Thymus (tissue), 11 donors: ENCODE results near the gene IL6. TPM values are rescaled to one million over a fixed set of nuclear protein-coding genes. Genes with fewer than 3 reads are reported as not detected.
"Not testable (repeated sequence)": the region's sequence is repeated elsewhere in the genome, so short reads cannot be mapped to it uniquely, and the experiment has no call there.

Source experiments
- DNase-seq, 9 donors: peaks; one replicate each; pipeline ENCODE4 v3.0.0-alpha.2; 2013; ENCODE audit warnings: low spot score in 9 of 9, low read depth in 6 of 9, missing footprints in 1 of 9
- H3K27ac ChIP-seq, 2 donors: one replicate each; pipeline ENCODE4 v1.5.1; 2013; ENCODE audit warnings: control low read depth in 1 of 2, low read depth in 1 of 2, low read length in 1 of 2, mild to moderate bottlenecking in 1 of 2, moderate library complexity in 1 of 2
- H3K27me3 ChIP-seq, 2 donors: one replicate each; pipeline ENCODE4 v1.5.1; 2013; ENCODE audit warnings: low read length in 1 of 2; ENCODE audit not compliant: control insufficient read depth in 2 of 2, insufficient read depth in 1 of 2
- H3K36me3 ChIP-seq, 2 donors: one replicate each; pipeline ENCODE4 v1.5.1; 2013; ENCODE audit warnings: low read length in 1 of 2, mild to moderate bottlenecking in 1 of 2, moderate library complexity in 1 of 2; ENCODE audit not compliant: control insufficient read depth in 2 of 2, insufficient read depth in 2 of 2
- H3K4me1 ChIP-seq, 2 donors: one replicate each; pipeline ENCODE4 v1.5.1; 2013; ENCODE audit warnings: low read length in 2 of 2; ENCODE audit not compliant: control insufficient read depth in 2 of 2, insufficient read depth in 2 of 2
- H3K4me3 ChIP-seq, 2 donors: one replicate each; pipeline ENCODE4 v1.5.1; 2013; ENCODE audit warnings: low read length in 2 of 2, control low read depth in 1 of 2, mild to moderate bottlenecking in 1 of 2
- H3K9me3 ChIP-seq, 2 donors: one replicate each; pipeline ENCODE4 v1.5.1; 2013; ENCODE audit warnings: low read length in 1 of 2, mild to moderate bottlenecking in 1 of 2; ENCODE audit not compliant: control insufficient read depth in 2 of 2, insufficient read depth in 1 of 2
- WGBS: extraction: QIAGEN DNeasy Blood & Tissue Kit; methylation state at CpG from one replicate; pipeline ENCODE4 v1.1.7; 2013; 5-methylcytosine and 5-hydroxymethylcytosine counted together
- polyA plus RNA-seq: library from polyadenylated mRNA; stranded (reverse); fragments of 200-250 nt; gene quantifications from one replicate; pipeline ENCODE4 v1.2.3, GENCODE V29; 2013
- total RNA-seq: library from RNA; stranded (reverse); fragments of 120-200 nt; gene quantifications from one replicate; pipeline ENCODE4 v1.2.4, GENCODE V29; 2013
- donor health status: healthy.

The IL6 gene
- total and polyA plus RNA-seq, 2 donors: 0.24 to 3.5 TPM

- not testable (repeated sequence) for H3K36me3 ChIP-seq, H3K27ac ChIP-seq, H3K27me3 ChIP-seq, H3K9me3 ChIP-seq, DNase-seq, H3K4me3 ChIP-seq, H3K4me1 ChIP-seq
- WGBS: 95% methylated on average over 8 of the region's 10 CpGs
These were observed 23.7 kb upstream of the IL6 start for GRCh38 chr7:22703107-22703855.

GRCh38 chr7:22703978-22704610 is 22.9 kb upstream of the IL6 start:
- WGBS: 94% methylated on average over 17 of the region's 17 CpGs
- H3K9me3 ChIP-seq, H3K4me1 ChIP-seq, DNase-seq, H3K36me3 ChIP-seq, H3K4me3 ChIP-seq, H3K27me3 ChIP-seq, H3K27ac ChIP-seq: not testable (repeated sequence)

DNA sequence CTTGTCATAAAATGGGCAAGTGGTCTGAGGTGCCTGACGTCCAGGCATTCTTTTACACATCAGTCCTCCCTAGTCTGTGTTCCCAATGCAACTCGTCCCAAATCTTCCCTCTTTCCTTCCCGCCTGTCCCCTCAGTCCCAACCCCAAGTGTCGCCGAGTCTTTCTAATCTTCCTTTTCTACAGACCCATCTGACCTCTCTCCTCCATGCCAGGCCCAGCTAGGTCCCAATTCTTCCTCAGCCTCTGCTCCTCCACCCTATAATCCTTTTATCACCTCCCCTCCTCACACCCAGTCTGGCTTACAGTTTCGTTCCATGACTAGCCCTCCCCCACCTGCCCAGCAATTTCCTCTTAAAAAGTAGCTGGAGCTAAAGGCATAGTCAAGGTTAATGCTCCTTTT is 22.3 kb upstream of the IL6 start:
- H3K9me3 ChIP-seq, H3K27ac ChIP-seq, H3K4me3 ChIP-seq, H3K36me3 ChIP-seq, DNase-seq, H3K27me3 ChIP-seq, H3K4me1 ChIP-seq: not testable (repeated sequence)
- WGBS: 94% methylated on average over 6 of the region's 6 CpGs

DNA sequence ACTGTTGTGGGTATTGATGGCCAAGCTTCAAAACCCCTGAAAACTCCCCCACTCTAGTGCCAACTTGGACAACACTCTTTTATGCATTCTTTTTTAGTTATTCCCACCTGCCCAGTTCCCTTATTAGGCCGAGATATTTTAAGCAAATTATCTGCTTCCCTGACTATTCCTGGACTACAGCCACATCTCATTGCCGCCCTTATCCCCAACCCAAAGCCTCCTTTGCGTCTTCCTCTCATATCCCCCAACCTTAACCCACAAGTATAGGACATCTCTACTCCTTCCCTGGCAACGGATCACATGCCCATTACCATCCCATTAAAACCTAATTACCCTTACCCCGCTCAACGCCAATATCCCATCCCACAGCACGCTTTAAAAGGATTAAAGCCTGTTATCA is 21.1 kb upstream of the IL6 start:
- H3K27me3 ChIP-seq, H3K9me3 ChIP-seq, H3K4me3 ChIP-seq, DNase-seq, H3K36me3 ChIP-seq, H3K4me1 ChIP-seq, H3K27ac ChIP-seq: not testable (repeated sequence)
- WGBS: 96% methylated on average over 7 of the region's 7 CpGs

DNA sequence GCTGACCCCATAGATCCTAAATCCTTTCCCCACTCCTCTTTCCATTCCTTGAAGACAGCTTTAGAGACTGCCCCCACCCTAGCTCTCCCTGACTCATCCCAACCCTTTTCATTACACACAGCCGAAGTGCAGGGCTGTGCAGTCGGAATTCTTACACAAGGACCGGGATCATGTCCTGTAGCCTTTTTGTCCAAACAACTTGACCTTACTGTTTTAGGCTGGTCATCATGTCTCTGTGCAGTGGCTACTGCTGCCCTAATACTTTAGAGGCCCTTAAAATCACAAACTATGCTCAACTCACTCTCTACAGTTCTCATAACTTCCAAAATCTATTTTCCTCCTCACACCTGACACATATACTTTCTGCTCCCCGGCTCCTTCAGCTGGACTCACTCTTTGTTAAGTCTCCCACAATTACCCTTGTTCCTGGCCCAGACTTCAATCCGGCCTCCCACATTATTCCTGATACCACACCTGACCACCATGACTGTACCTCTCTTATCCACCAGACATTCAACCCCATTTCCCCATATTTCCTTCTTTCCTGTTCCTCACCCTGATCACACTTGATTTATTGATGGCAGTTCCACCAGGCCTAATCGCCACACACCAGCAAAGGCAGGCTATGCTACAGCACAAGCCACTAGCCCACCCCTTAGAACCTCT is 19.8 kb upstream of the IL6 start:
- WGBS: 98% methylated on average over 5 of the region's 6 CpGs
- H3K9me3 ChIP-seq: not testable (repeated sequence)

DNA sequence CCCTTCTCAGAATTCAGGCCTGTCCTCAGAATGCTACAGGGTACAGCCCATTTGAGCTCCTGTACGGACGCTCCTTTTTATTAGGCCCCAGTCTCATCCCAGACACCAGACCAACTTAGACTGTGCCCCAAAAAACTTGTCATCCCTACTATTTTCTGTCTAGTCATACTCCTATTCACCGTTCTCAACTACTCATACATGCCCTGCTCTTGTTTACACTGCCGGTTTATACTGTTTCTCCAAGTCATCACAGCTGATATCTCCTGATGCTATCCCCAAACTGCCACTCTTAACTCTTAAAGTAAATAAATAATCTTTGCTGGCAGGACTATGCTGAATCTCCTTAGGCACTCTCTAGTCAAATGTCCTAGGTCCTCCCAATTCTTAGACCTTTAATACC is 18.8 kb upstream of the IL6 start:
- not testable (repeated sequence) for DNase-seq, H3K9me3 ChIP-seq, H3K36me3 ChIP-seq, H3K4me3 ChIP-seq, H3K4me1 ChIP-seq, H3K27ac ChIP-seq, H3K27me3 ChIP-seq
- WGBS: 93% methylated on average over 3 of the region's 4 CpGs

More for the DNA sequence above, 19.8 kb upstream of the IL6 start:
- not testable (repeated sequence) for H3K4me3 ChIP-seq, H3K4me1 ChIP-seq, H3K27ac ChIP-seq, DNase-seq, H3K36me3 ChIP-seq, H3K27me3 ChIP-seq

- H3K36me3 ChIP-seq, H3K4me1 ChIP-seq, H3K4me3 ChIP-seq, H3K9me3 ChIP-seq, H3K27ac ChIP-seq, H3K27me3 ChIP-seq, DNase-seq: not testable (repeated sequence)
- 96% methylated on average over 9 of the region's 9 CpGs for WGBS
These were observed 18.3 kb upstream of the IL6 start for GRCh38 chr7:22708677-22709061.

DNA sequence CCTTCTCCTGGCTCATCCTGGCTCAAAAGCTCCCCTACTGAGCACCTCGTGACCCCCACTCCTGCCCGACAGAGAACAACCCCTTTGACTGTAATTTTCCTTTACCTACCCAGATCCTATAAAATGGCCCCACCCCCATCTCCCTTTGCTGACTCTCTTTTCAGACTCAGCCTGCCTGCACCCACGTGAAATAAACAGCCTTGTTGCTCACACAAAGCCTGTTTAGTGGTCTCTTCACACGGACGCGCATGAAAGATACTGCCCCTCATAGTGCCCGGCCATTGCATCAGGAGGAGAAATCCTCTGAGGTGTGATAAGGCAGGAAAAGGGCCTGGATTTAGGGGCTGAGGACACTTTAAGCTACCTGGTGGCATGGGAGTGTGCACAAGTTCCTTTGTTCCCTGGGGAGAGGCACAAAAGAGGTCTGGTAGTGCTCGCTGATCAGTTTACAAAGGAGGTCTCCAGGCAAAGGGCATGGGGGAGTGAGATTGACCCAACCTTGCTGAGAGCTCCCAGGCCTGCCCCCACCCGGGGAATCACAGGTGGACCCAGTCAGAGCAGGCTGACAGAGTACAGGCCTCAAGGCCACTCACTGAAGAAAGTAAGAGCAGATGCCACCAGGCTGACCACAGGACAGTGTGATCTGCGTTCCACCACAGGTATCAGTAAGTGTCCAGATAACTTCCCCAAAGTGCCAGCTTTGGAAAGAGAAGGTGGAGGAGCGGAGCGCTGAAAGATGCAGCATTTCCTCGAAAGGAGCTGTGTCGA is 17.8 kb upstream of the IL6 start:
- H3K9me3 ChIP-seq, H3K4me1 ChIP-seq, H3K36me3 ChIP-seq, DNase-seq, H3K4me3 ChIP-seq, H3K27ac ChIP-seq, H3K27me3 ChIP-seq: not testable (repeated sequence)
- WGBS: 96% methylated on average over 12 of the region's 14 CpGs

- Histone ChIP-seq H3K9me3 (no peaks in the 10 kb centered on the region), H3K36me3 (no peaks in the 10 kb centered on the region), H3K27me3 (no peaks in the 10 kb centered on the region), H3K4me1 (no peaks in the 10 kb centered on the region), H3K27ac (no peak overlapping the region), H3K4me3 (no peak overlapping the region)
- DNase-seq: no peak
- 96% methylated on average over 4 of the region's 4 CpGs for WGBS
These were observed 17.1 kb upstream of the IL6 start for GRCh38 chr7:22709857-22710256.
